PFSK-1 (cell line): Measurements from ENCODE around the gene DNAJC5.

ENCODE experiments used
- POLR2AphosphoS5 ChIP-seq: IDR thresholded peaks from 2 replicates; pipeline ENCODE4 v1.6.1; 2012; ENCODE audit warnings: low read depth, mild to moderate bottlenecking, control low read depth, low read length, moderate library complexity
- REST ChIP-seq, 2 experiments: IDR thresholded peaks; 2 replicates each; pipeline versions ENCODE4 v1.6.1 to v1.8.0; 2011 to 2012; ENCODE audit warnings: low read depth in 2 of 2, low read length in 2 of 2, control low read depth in 1 of 2, inconsistent platforms in 1 of 2, mild to moderate bottlenecking in 1 of 2, moderate library complexity in 1 of 2; ENCODE audit not compliant: insufficient read depth in 1 of 2

GRCh38 chr20:63931735-63932134 lies 36.8 kb downstream of the DNAJC5 start:
- TF ChIP-seq POLR2AphosphoS5 (no peak), REST (IDR thresholded peaks at IDR 0.05; ENCODE audit: insufficient read depth in 1 of 2, low read depth in 2 of 2, low read length in 2 of 2) (no peak)
